Fibroblast of villous mesenchyme (primary cell): Measurements from ENCODE around the gene DPY30. TPM values are rescaled to one million over a fixed set of nuclear protein-coding genes. Genes with fewer than 3 reads are reported as not detected.
"Not testable (repeated sequence)": the region's sequence is repeated elsewhere in the genome, so short reads cannot be mapped to it uniquely, and the experiment has no call there.

Experiments used
- DNase-seq: peaks from one replicate; pipeline ENCODE4 v3.0.0-alpha.2; 2010; ENCODE audit warnings: low read depth
- H3K4me3 ChIP-seq: 2 replicates; pipeline ENCODE4 v1.5.1; 2011; ENCODE audit warnings: low read depth, mild to moderate bottlenecking, low read length
- CTCF ChIP-seq: IDR thresholded peaks from 2 replicates; pipeline ENCODE4 v1.5.1; 2012; ENCODE audit warnings: low read depth, mild to moderate bottlenecking, low read length; ENCODE audit not compliant: insufficient read depth
- total RNA-seq: library from RNA; depleted of rRNA; stranded (reverse); fragments of >200 nt; gene quantifications from 2 replicates; pipeline ENCODE4 v1.2.3, GENCODE V29; 2012

DPY30 gene
- total RNA-seq, 1 donor: 63.9 TPM

- H3K4me3 ChIP-seq: peak overlapping the region; percentile 74
- no peak for TF ChIP-seq CTCF
- DNase-seq: peak; percentile 44
Measured at GRCh38 chr2:32061973-32062861, 22.6 kb upstream of the DPY30 start.

- no peak for TF ChIP-seq CTCF
- H3K4me3 ChIP-seq: no peak overlapping the region
- no peak for DNase-seq
Measured at GRCh38 chr2:32061430-32061829, 21.8 kb upstream of the DPY30 start.

GRCh38 chr2:32060266-32060665 lies 20.7 kb upstream of the DPY30 start:
- no peak for TF ChIP-seq CTCF
- DNase-seq: no peak

GRCh38 chr2:32058130-32058529 lies 18.5 kb upstream of the DPY30 start:
- peak; percentile 11 for DNase-seq
- no peak for TF ChIP-seq CTCF
- H3K4me3 ChIP-seq: no peak overlapping the region

More at GRCh38 chr2:32060266-32060665, 20.7 kb upstream of the DPY30 start:
- H3K4me3 ChIP-seq: no peak overlapping the region

DNA sequence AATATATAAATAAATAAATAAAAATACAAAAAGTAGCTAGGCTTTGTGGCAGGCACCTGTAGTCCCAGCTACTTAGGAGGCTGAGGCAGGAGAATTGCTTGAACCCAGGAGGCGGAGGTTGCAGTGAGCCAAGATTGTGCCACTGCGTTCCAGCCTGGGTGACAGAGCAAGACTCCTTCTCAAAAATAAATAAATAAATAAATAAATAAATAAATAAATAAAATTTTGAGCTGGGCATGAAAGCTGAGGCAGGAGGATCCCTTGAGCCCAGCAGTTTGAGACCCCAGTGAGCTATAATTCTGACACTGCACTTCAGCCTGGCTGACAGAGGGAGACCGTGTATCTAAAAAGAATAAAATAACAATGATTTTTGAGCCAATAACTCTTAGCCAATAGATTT lies 15.0 kb upstream of the DPY30 start:
- not testable (repeated sequence) for H3K4me3 ChIP-seq, DNase-seq

DNA sequence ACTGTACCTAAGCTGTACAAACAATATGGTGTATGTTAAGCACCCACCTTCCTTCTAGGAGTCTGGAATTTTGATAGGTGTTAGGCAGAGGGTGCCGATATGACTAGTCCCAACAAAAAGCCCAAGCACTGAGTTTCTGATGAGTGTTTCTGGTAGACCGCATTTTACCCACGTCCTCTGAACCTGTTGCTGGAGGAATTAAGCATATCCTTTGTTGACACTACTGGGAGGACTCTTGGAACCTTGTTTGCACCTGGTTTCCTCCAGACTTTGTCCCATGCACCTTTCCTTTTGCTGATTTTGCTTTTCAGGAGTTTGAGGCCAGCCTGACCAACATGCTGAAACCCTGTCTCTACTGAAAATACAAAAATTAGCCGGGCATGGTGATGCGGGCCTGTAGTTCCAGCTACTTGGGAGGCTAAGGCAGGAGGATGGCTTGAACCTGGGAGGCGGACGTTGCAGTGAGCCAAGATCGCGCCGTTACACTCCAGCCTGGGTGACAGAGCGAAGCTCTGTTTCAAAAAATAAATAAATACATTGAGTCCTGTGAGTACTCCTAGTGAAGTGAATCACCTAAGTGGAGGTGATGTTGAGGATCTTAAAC lies 12.3 kb upstream of the DPY30 start:
- H3K4me3 ChIP-seq: no peak overlapping the region
- DNase-seq: no peak
- no peak for TF ChIP-seq CTCF

GRCh38 chr2:32043561-32043960 lies 4.0 kb upstream of the DPY30 start:
- DNase-seq: no peak
- no peak overlapping the region for H3K4me3 ChIP-seq
- no peak for TF ChIP-seq CTCF

DNA sequence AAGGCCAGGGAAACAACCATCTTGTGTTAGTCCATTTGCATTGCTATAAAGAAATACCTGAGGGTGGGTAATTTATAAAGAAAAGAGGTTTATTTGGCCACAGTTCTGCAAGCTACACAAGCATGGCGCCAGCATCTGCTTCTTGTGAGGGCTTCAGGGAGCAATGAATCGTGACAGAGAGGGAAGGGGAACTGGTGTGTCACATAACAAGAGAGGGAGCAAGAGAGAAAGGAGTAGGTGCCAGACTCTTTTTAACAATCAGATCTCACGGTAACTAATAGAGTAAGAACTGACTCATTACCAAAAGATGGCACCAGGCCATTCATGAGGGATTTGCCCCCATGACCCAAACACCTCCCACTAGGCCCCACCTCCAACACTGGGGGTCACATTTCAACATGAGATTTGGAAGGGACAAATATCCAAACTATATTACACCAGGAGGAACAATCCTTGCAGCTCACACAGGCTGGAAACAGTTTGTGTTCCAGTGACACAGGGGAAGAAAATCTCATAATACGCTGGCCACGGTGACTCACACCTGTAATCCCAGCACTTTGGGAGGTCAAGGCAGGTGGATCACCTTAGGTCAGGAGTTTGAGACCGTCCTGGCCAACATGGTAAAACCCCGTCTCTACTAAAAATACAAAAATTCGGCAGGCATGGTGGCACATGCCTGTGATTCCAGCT lies 5.3 kb downstream of the DPY30 start:
- not testable (repeated sequence) for DNase-seq, H3K4me3 ChIP-seq

GRCh38 chr2:32018789-32019482 lies 20.7 kb downstream of the DPY30 start:
- H3K4me3 ChIP-seq, DNase-seq: not testable (repeated sequence)
